ENCODE results near the gene PHF10.
"Not testable (repeated sequence)": the region's sequence is repeated elsewhere in the genome, so short reads cannot be mapped to it uniquely, and the experiment has no call there.

Gene PHF10

GRCh38 chr6:169723200-169723909, 945 bp downstream of the PHF10 start:
- peak in 1 of 2 donors; percentile 34 for DNase-seq (ENCODE audit: extremely low read depth in 1 of 2, low read depth in 1 of 2)

- DNase-seq (ENCODE audit: extremely low read depth in 1 of 2, low read depth in 1 of 2), result no peak
These were observed 1.7 kb downstream of the PHF10 start for GRCh38 chr6:169722362-169723199.

- no peak for DNase-seq (ENCODE audit: extremely low read depth in 1 of 2, low read depth in 1 of 2)
These were observed 4.0 kb downstream of the PHF10 start for GRCh38 chr6:169720207-169720855.

DNA sequence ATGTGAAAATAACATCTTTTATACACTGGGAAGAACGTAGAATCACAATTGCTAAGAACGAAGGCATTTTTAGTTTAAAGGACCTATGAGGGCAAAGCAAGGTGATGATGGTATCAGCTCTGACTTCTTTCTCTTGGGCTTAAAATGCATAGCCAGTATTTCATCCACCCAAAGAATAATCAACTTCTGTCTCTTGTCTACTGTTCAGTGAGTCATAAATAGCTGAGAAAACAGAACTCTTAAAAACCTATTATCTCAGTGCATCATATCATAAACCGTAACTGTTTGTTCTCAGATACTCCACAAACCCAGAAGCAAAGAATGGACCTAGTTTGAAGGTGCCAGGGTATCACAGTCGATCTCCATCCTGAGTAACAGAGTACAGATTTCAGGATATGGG, 5.2 kb downstream of the PHF10 start:
- DNase-seq (ENCODE audit: extremely low read depth in 1 of 2, low read depth in 1 of 2), result no peak

GRCh38 chr6:169714595-169714994, 9.7 kb downstream of the PHF10 start:
- no peak for DNase-seq (ENCODE audit: extremely low read depth in 1 of 2, low read depth in 1 of 2)

- DNase-seq (ENCODE audit: extremely low read depth in 1 of 2, low read depth in 1 of 2), result no peak
These were observed 10.1 kb downstream of the PHF10 start for GRCh38 chr6:169714178-169714577.

- no peak for DNase-seq (ENCODE audit: extremely low read depth in 1 of 2, low read depth in 1 of 2)
These were observed 14.3 kb downstream of the PHF10 start for GRCh38 chr6:169710009-169710408.

DNA sequence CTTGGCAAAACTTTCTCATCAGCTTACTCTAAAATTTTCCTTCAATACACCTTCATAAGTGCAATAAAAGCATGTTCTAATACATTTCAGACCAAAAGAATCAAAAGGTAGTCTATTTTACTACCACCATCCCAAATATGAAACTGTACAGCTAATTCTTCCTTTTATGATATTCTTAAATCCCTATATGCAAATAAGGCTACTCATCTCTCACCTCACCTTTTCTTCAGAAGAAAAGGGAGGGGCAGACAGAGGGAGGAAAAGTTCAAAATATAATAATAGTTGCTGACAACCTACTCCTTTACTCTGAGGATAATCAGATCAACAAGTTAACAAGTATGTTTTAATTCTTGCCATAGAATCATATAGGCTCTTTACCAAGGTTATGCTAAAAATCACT, 15.0 kb downstream of the PHF10 start:
- no peak for DNase-seq (ENCODE audit: extremely low read depth in 1 of 2, low read depth in 1 of 2)

GRCh38 chr6:169707772-169708171, 16.5 kb downstream of the PHF10 start:
- DNase-seq (ENCODE audit: extremely low read depth in 1 of 2, low read depth in 1 of 2), result no peak

- DNase-seq (ENCODE audit: extremely low read depth in 1 of 2, low read depth in 1 of 2), result no peak
These were observed 21.5 kb downstream of the PHF10 start for GRCh38 chr6:169702840-169703246.

- peak; percentile 94 to 98 for DNase-seq (ENCODE audit: extremely low read depth in 1 of 2, low read depth in 1 of 2)
These were observed 22.1 kb downstream of the PHF10 start, which contains the start of the genes C6orf120 and WDR27 for GRCh38 chr6:169701954-169702839. Gene C6orf120 (plus strand): TSS chr6:169702126. CDS start chr6:169702460, 334 bp downstream. Gene WDR27 (minus strand): TSS chr6:169702029. CDS start chr6:169689005, 13,024 bp downstream.

DNA sequence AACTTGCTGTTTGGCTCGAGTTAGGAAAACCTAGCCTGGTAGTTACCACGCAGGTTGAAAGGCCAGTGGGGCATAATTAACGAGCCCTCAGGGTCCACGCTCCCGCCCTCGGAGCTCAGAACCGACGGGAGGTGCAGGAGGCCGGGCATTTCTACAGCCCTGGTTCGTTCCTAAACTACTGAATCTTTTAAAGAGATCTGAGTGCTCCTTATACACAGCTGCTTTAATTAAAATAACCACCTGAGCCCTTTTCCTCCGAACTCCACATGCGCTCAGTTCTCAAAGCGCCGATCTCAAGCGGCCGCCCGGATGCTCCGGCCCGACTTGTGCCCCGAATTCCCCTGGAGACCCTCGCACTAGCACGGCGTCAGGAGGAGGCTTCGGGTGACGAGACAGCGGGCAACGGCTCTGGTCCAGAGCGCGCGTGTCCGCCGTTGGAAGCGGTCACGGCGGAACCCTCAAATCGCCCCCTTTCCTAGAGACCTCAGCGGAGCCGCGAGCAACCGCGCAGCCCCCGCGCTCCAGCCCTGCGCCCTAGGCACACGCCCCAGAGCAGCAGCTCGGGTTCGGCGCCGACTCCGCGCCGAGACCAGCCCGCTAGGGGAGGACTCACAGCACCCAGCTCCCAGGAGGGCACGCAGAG, 22.9 kb downstream of the PHF10 start:
- no peak for DNase-seq (ENCODE audit: extremely low read depth in 1 of 2, low read depth in 1 of 2)

- DNase-seq (ENCODE audit: extremely low read depth in 1 of 2, low read depth in 1 of 2), result no peak
These were observed 24.0 kb downstream of the PHF10 start for GRCh38 chr6:169700296-169700695.

- DNase-seq (ENCODE audit: extremely low read depth in 1 of 2, low read depth in 1 of 2), result not testable (repeated sequence)
These were observed 27.2 kb downstream of the PHF10 start for GRCh38 chr6:169697115-169697514.

- DNase-seq (ENCODE audit: extremely low read depth in 1 of 2, low read depth in 1 of 2), result no peak
These were observed 29.2 kb downstream of the PHF10 start for GRCh38 chr6:169695131-169695530.

GRCh38 chr6:169692516-169692915, 31.8 kb downstream of the PHF10 start:
- DNase-seq (ENCODE audit: extremely low read depth in 1 of 2, low read depth in 1 of 2), result no peak

DNA sequence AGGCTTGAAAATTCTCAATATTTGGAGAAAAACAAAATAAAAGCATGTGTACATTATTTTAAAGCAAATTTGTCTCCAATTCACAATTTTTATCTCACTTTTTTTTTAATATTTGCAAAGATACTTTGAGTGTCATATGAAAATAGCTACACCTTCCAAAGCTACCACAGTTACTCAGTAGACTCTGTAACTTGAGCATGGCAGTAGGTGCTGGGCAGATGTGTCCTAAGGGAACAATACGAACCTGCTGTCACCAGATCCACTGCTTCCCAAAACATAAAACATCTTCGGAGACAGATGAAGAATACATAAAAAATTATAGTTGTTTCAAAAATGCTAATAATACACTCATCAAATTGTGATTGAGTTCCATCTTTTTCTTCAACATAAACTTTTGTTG, 33.0 kb downstream of the PHF10 start:
- no peak for DNase-seq (ENCODE audit: extremely low read depth in 1 of 2, low read depth in 1 of 2)

- DNase-seq (ENCODE audit: extremely low read depth in 1 of 2, low read depth in 1 of 2), result no peak
These were observed 35.0 kb downstream of the PHF10 start for GRCh38 chr6:169689287-169689686.

- DNase-seq (ENCODE audit: extremely low read depth in 1 of 2, low read depth in 1 of 2), result no peak
These were observed 38.4 kb downstream of the PHF10 start for GRCh38 chr6:169685860-169686259.

GRCh38 chr6:169684056-169684455, 40.2 kb downstream of the PHF10 start:
- DNase-seq (ENCODE audit: extremely low read depth in 1 of 2, low read depth in 1 of 2), result no peak

Data from stimulated activated CD8-positive, alpha-beta memory T cell treated with anti-CD3 and anti-CD28 coated beads, Interleukin-7, amount 100 ng/mL, for 48 hours (primary cell).